Ovary (tissue), 9 donors: ENCODE measurements around the gene GAK. TPM values are rescaled to one million over a fixed set of nuclear protein-coding genes. Genes with fewer than 3 reads are reported as not detected.

Experiments
- DNase-seq, 5 donors: peaks; one replicate each; pipeline ENCODE4 v3.0.0-alpha.2; 2019 to 2020
- H3K27ac ChIP-seq, 2 donors: fragments of 200-600 bp; one replicate each; pipeline versions ENCODE4 v1.5.1 to v1.8.0; 2019 to 2022
- H3K27me3 ChIP-seq: fragments of 200-600 bp; one replicate; pipeline ENCODE4 v1.8.0; 2022
- H3K36me3 ChIP-seq: fragments of 200-600 bp; sonication (generic); one replicate; pipeline ENCODE4 v1.5.1; 2019
- H3K4me1 ChIP-seq: one replicate; pipeline ENCODE4 v1.8.1; 2013; ENCODE audit warnings: mild to moderate bottlenecking, moderate library complexity; ENCODE audit not compliant: insufficient read depth
- H3K4me3 ChIP-seq: fragments of 200-600 bp; sonication (generic); one replicate; pipeline ENCODE4 v1.5.1; 2017
- H3K9me3 ChIP-seq, 2 donors: fragments of 200-600 bp in 1 of 2; sonication (generic) in 1 of 2; one replicate each; pipeline versions ENCODE4 v1.5.1 to v1.8.1; 2013 to 2019; ENCODE audit warnings: mild to moderate bottlenecking in 1 of 2, moderate library complexity in 1 of 2
- CTCF ChIP-seq, 3 donors: fragments of 450-650 bp in 2 of 3; fragments of 200-600 bp in 1 of 3; IDR thresholded peaks; one replicate each; pipeline versions ENCODE4 v1.5.1 to v1.8.0; 2016 to 2022; ENCODE audit warnings: antibody characterized with exemption in 3 of 3, mild to moderate bottlenecking in 1 of 3
- EP300 ChIP-seq: sonication (generic); formaldehyde crosslinking; IDR thresholded peaks from one replicate; pipeline ENCODE4 v1.6.1; 2017; ENCODE audit warnings: antibody characterized with exemption
- POLR2A ChIP-seq: fragments of 450-650 bp; IDR thresholded peaks from one replicate; pipeline ENCODE4 v1.6.1; 2017; ENCODE audit warnings: antibody characterized with exemption, mild to moderate bottlenecking, moderate library complexity
- WGBS, 3 donors: extraction: QIAGEN DNeasy Blood & Tissue Kit in 1 of 3; methylation state at CpG; one replicate each; pipeline versions ENCODE4 v1.1.5 to v1.1.7; 2013 to 2017; 5-methylcytosine and 5-hydroxymethylcytosine counted together
- intact Hi-C, 4 donors: fragments of 100-400 bp; cut with DNase I; formaldehyde crosslinking; loops; one replicate each; pipeline versions ENCODE4 v1.11.0 to v1.15.1; 2022 to 2023
- polyA plus RNA-seq, 2 donors: library from polyadenylated mRNA; stranded (reverse); fragments of 200-250 nt in 1 of 2; fragments of 350-450 nt in 1 of 2; fragmentation: Illumina TruSeq in 1 of 2; extraction: RNeasy Lipid Tissue Mini Kit (QIAGEN cat#74804) in 1 of 2; gene quantifications; one replicate each; pipeline ENCODE4 v1.2.3, GENCODE V29; 2013 to 2014
- total RNA-seq, 7 donors: library from RNA; depleted of rRNA in 2 of 7; stranded (reverse); fragments of >200 nt in 2 of 7; fragmentation: NEBNext Ultra II Directional in 3 of 7; extraction: Animal tissue kit (Norgen Biotek cat#: 25700) in 3 of 7; gene quantifications; one replicate each; pipeline versions ENCODE4 v1.1.0 to v1.2.4, GENCODE V29; 2016 to 2023
- donor health status: DM: no; HTN: no; CAD: no; lungs with moderate emphysema.
- donor health status: DM: no; HTN: no; CAD: no.
- donor health status: Bipolar disorder and iron deficiency.
- donor health status: DM: yes; HTN: yes; CAD: no.
- donor health status: DM: no; HTN: no; CAD: no.
- donor health status: DM: yes; HTN: yes; CAD: no.

GAK gene
- total and polyA plus RNA-seq, 9 donors: 30.7 to 95.4 (median 70.4) TPM

GRCh38 chr4:836003-836511 lies 96.1 kb downstream of the GAK start:
- DNase-seq: peak in 1 of 5 donors; percentile 16
- H3K27ac ChIP-seq: no peak overlapping the region
- no peaks in the 10 kb centered on the region for H3K27me3 ChIP-seq
- no peak overlapping the region for H3K4me3 ChIP-seq
- H3K36me3 ChIP-seq: no peaks in the 10 kb centered on the region
- no peak for TF ChIP-seq EP300
- no peak for TF ChIP-seq POLR2A
- no peak for TF ChIP-seq CTCF (IDR thresholded peaks at IDR 0.05)
- H3K9me3 ChIP-seq: no peaks in the 10 kb centered on the region
- H3K4me1 ChIP-seq: no peaks in the 10 kb centered on the region
- WGBS, 3 donors: 80 to 90% (median 85%) methylated on average over 32 of the region's 32 CpGs
- intact Hi-C loops: no loop called here

DNA sequence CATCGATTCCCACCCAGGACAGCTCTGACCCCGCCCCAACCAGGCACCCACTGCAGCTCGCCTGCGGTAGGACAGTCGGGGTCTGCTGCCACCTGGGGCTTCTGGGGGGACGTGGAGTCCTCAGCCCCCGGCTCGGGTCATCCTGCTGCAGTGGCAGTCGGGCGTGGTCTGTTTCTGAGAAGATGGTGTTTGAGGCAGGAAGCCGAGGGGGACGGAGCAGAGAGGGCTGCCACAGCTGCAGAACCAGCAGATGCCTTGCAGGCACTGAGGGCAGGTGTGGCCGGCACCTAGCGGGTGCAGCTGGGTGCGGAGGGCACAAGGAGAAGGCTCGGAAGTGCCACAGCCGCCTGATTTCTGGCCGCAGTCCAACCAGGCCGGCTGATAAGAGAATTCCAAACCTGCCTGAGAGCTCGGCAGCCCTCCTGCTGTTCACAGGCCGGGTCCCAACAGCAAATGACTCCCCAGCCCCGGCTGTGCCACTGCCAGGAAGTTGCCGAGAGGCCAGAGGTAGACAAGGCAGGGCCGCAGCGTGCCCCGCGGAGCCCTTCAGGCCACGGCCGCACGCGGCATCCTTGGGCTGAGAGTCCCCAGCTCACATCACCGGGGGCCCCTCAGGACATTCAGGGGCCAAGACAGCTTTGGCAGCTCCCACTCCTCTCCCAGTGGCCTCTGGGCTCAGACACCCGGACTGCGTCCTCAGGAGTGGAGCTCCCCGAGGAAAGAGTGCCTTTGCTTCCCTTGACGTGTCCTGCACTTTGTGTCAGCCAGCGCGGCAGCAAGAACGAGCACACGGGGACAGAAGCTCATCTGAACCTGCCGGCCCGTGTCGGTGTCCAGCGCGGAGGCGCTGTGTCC lies 96.7 kb downstream of the GAK start:
- no peak for DNase-seq
- Histone ChIP-seq H3K27me3 (no peaks in the 10 kb centered on the region), H3K36me3 (no peaks in the 10 kb centered on the region), H3K4me1 (no peaks in the 10 kb centered on the region), H3K9me3 (no peaks in the 10 kb centered on the region), H3K27ac (no peak overlapping the region), H3K4me3 (no peak overlapping the region)
- TF ChIP-seq CTCF (IDR thresholded peaks at IDR 0.05): no peak
- TF ChIP-seq POLR2A: no peak
- no peak for TF ChIP-seq EP300
- intact Hi-C loops: no loop called here
- WGBS, 3 donors: 68 to 77% (median 68%) methylated on average over 45 to 46 of the region's 46 CpGs

DNA sequence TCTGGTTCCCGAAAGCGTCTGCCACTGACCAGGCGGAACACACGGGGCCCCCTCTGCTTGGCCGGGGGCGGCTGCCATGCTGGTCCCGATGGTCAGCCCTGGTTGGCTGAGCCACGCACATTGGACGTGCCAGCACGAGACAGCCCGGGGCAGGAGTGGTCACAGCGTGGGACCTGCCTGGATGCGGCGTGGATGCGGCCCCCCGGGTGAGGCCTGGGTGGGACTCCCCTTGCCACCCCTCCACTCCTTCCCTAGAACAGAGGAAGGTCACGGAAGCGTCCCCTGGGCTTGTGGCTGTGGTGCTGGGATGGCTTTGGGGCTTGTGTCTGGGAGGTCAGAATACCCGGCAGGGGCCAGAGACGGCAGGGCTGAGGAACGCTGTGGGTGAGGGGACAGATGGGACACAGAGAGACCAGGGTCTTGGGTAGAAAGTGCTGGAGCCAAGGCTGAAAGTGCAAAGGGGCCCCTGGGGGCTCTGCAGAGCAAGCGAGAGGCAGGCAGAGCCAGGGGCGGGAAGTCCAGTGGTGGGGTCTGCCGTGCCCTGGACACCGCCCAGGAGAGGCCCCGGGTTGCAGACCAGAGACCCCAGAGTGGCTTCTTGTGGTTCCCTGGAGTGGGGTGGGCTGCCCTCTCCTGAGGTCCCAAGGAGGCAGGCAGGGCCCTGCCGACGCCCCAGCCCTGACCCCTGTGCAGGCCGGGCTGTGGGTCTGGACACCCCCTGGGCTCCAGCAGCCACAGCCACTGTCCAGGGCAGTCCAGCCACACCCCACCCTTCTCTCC lies 97.6 kb downstream of the GAK start:
- intact Hi-C loops: no loop called here
- H3K36me3 ChIP-seq: no peaks in the 10 kb centered on the region
- H3K9me3 ChIP-seq: no peaks in the 10 kb centered on the region
- no peaks in the 10 kb centered on the region for H3K27me3 ChIP-seq
- H3K4me1 ChIP-seq: no peaks in the 10 kb centered on the region
- H3K27ac ChIP-seq: no peak overlapping the region
- WGBS, 3 donors: 75 to 80% (median 77%) methylated on average over 29 of the region's 29 CpGs
- DNase-seq: no peak
- no peak for TF ChIP-seq EP300
- TF ChIP-seq POLR2A: no peak
- TF ChIP-seq CTCF (IDR thresholded peaks at IDR 0.05): no peak
- H3K4me3 ChIP-seq: no peak overlapping the region

- no peaks in the 10 kb centered on the region for H3K27me3 ChIP-seq
- intact Hi-C loops: no loop called here
- H3K9me3 ChIP-seq: no peaks in the 10 kb centered on the region
- 70 to 79% (median 78%) methylated on average over 18 of the region's 18 CpGs for WGBS, 3 donors
- H3K36me3 ChIP-seq: no peaks in the 10 kb centered on the region
- DNase-seq: no peak
- no peak for TF ChIP-seq POLR2A
- no peak for TF ChIP-seq CTCF (IDR thresholded peaks at IDR 0.05)
- no peak for TF ChIP-seq EP300
- H3K4me1 ChIP-seq: no peaks in the 10 kb centered on the region
- no peak overlapping the region for H3K4me3 ChIP-seq
- no peak overlapping the region for H3K27ac ChIP-seq
Measured at GRCh38 chr4:833731-834367, 98.3 kb downstream of the GAK start.
